Endothelial cell (in vitro differentiated cells): Measurements from ENCODE around the gene DZIP3. TPM values are rescaled to one million over a fixed set of nuclear protein-coding genes. Genes with fewer than 3 reads are reported as not detected.

Source experiments
- DNase-seq: peaks from one replicate; pipeline ENCODE4 v3.0.0; 2021; ENCODE audit warnings: low spot score
- H3K27ac Mint-ChIP-seq: one replicate; pipeline ENCODE4 v1.8.0; 2021; ENCODE audit warnings: mixed read lengths, inconsistent platforms; ENCODE audit not compliant: unreplicated experiment
- H3K27me3 Mint-ChIP-seq: one replicate; pipeline ENCODE4 v1.8.0; 2021; ENCODE audit warnings: mild to moderate bottlenecking, moderate library complexity, mixed read lengths, inconsistent platforms; ENCODE audit not compliant: unreplicated experiment
- H3K36me3 Mint-ChIP-seq: one replicate; pipeline ENCODE4 v1.8.0; 2021; ENCODE audit warnings: mild to moderate bottlenecking, low read depth, mixed read lengths, inconsistent platforms; ENCODE audit not compliant: unreplicated experiment
- H3K4me1 Mint-ChIP-seq: one replicate; pipeline ENCODE4 v1.8.0; 2021; ENCODE audit warnings: mild to moderate bottlenecking, mixed read lengths, inconsistent platforms; ENCODE audit not compliant: unreplicated experiment
- H3K4me3 Mint-ChIP-seq: one replicate; pipeline ENCODE4 v1.8.0; 2021; ENCODE audit warnings: mild to moderate bottlenecking, mixed read lengths, inconsistent platforms; ENCODE audit not compliant: unreplicated experiment
- H3K9me3 Mint-ChIP-seq: one replicate; pipeline ENCODE4 v1.8.0; 2021; ENCODE audit warnings: mixed read lengths, inconsistent platforms; ENCODE audit not compliant: unreplicated experiment
- long read RNA-seq: library from polyadenylated mRNA; unstranded; transcript quantifications from one replicate; pipeline ENCODE4 v2.0.0, GENCODE V29; 2020; ENCODE audit not compliant: unreplicated experiment
- total RNA-seq: library from RNA; stranded (reverse); fragmentation: NEBNext Ultra II Directional; extraction: Animal tissue kit (Norgen Biotek cat#: 25700); gene quantifications from one replicate; pipeline ENCODE4 v1.2.1, GENCODE V29; 2021; ENCODE audit not compliant: unreplicated experiment
- TF ChIP-seq, protein P1 (sequence below): fragments of 200-600 bp; sonication (generic); IDR thresholded peaks from one replicate; pipeline ENCODE4 v1.5.0; 2021; ENCODE audit warnings: antibody characterized with exemption; ENCODE audit not compliant: unreplicated experiment

The DZIP3 gene, protein sequence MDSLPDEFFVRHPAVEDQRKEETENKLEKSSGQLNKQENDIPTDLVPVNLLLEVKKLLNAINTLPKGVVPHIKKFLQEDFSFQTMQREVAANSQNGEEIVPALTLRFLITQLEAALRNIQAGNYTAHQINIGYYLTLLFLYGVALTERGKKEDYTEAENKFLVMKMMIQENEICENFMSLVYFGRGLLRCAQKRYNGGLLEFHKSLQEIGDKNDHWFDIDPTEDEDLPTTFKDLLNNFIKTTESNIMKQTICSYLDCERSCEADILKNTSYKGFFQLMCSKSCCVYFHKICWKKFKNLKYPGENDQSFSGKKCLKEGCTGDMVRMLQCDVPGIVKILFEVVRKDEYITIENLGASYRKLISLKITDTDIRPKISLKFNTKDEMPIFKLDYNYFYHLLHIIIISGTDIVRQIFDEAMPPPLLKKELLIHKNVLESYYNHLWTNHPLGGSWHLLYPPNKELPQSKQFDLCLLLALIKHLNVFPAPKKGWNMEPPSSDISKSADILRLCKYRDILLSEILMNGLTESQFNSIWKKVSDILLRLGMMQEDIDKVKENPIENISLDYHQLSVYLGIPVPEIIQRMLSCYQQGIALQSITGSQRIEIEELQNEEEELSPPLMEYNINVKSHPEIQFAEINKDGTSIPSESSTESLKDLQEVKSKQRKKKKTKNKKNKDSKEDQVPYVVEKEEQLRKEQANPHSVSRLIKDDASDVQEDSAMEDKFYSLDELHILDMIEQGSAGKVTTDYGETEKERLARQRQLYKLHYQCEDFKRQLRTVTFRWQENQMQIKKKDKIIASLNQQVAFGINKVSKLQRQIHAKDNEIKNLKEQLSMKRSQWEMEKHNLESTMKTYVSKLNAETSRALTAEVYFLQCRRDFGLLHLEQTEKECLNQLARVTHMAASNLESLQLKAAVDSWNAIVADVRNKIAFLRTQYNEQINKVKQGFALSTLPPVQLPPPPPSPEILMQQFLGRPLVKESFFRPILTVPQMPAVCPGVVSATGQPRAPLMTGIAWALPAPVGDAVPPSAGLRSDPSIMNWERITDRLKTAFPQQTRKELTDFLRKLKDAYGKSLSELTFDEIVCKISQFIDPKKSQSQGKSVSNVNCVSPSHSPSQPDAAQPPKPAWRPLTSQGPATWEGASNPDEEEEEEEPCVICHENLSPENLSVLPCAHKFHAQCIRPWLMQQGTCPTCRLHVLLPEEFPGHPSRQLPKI
- total RNA-seq = 16.0 TPM
- long read RNA-seq, partial matches to known transcripts = 4 of 7 reads
- long read RNA-seq, other reads (novel, unspliced or antisense) = 3 of 7 reads

DNA sequence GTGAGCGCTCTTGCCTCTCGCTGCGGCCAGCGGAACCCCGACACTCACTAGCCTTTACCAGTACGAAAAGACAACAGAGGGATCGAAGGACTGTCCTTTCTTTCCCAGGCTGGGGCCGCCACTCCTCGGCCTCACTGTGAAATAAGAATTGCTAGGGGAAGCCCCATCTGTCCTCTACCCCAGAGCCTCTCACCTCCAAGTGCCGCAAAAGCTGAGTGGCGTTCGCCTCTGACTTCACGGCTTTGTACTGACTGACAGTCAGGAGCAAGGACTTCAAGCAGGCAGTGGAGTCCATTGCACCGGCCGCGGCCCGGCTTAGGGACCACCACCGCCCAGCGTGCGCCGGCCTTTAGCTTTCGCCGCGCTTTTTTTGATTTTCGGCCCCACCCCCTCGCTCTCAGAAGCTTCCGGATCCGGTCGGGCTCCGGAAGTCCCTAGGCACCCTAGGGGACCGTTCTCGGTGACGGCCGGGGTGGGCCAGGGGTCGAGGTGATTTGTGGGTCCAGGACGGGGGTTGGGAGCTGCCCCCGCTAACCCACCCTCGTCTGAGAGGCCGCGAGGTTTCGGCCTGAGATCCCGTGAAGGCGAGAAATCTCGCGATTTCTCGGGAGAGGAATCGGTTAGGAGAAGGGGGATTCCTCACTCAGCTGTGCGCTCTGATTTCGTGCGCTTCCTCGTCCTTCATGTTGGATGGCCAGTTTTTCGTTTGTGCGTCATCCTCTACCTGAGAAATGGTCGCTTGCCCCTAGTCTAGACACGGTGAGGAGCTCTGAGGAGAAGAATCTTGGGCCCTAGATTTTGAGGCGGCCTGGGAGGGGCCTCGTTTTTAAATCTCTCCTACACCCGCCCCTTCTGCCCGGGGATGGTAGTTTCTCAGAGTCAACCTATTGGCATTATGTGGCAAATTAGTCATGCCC, at the start of gene DZIP3, which contains the start of gene CIP2A:
Gene DZIP3 (plus strand): TSS at position 642 of the 917 bp plus-strand sequence. CDS start 15,685 bp downstream, outside the sequence.
Gene CIP2A (minus strand): TSS at position 358 of the 917 bp plus-strand sequence. CDS start 63 bp downstream, at position 295.
- TF ChIP-seq, protein P1, sequence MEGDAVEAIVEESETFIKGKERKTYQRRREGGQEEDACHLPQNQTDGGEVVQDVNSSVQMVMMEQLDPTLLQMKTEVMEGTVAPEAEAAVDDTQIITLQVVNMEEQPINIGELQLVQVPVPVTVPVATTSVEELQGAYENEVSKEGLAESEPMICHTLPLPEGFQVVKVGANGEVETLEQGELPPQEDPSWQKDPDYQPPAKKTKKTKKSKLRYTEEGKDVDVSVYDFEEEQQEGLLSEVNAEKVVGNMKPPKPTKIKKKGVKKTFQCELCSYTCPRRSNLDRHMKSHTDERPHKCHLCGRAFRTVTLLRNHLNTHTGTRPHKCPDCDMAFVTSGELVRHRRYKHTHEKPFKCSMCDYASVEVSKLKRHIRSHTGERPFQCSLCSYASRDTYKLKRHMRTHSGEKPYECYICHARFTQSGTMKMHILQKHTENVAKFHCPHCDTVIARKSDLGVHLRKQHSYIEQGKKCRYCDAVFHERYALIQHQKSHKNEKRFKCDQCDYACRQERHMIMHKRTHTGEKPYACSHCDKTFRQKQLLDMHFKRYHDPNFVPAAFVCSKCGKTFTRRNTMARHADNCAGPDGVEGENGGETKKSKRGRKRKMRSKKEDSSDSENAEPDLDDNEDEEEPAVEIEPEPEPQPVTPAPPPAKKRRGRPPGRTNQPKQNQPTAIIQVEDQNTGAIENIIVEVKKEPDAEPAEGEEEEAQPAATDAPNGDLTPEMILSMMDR = no peak
- Mint-ChIP-seq H3K27ac (peak within 1 kb of the TSS; percentile 99), H3K4me3 (peak within 1 kb of the TSS; percentile 98), H3K36me3 (no peaks in the 10 kb centered on the region), H3K4me1 (peaks cover 23% of the 10 kb centered on the region), H3K9me3 (no peaks in the 10 kb centered on the region), H3K27me3 (peaks cover 2% of the 10 kb centered on the region)
- peak; percentile 92 for DNase-seq

DNA sequence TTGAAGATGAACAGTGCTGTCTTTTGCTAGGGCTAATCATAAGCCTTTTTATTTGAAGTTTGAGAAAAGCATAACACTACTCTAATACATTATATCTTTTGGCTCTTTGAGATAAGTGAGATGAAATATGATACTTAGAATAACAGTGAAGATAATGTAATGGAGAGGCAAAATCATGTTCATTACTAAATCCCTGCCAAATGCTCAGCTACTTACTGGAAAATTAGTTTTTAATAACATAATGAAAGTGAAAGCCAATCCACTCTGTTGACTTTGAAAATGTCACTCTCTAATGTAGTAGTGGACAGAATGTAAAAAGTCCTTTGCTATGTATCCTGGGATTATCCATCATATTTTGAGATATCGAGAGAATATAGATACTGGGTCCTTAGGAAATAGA, 43.3 kb upstream of the DZIP3 start:
- TF ChIP-seq, protein P1 = no peak
- Mint-ChIP-seq H3K4me1 (no peaks in the 10 kb centered on the region), H3K9me3 (no peaks in the 10 kb centered on the region), H3K36me3 (no peaks in the 10 kb centered on the region), H3K27ac (no peak overlapping the region), H3K4me3 (no peak overlapping the region), H3K27me3 (no peaks in the 10 kb centered on the region)
- DNase-seq = no peak

DNA sequence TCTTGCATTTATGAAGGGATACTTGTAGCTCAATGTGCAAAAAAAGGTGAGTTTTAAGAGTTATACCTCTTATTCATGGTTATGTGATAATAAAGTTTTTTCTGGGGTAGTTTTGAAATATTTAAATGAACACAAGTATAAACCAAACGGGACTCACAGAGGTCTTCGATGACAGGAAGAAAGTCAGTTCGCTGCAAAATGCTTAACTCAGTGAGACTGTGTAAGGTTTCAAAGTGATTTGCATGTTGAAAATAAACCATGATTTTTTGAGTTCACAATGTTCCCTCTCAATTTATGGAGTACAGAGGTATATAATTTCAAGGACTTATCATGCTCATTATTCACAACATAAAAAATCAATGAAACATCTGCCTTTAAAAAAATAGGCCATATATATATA, 42.8 kb upstream of the DZIP3 start:
- Mint-ChIP-seq H3K4me3 (no peak overlapping the region), H3K27ac (no peak overlapping the region)
- TF ChIP-seq, protein P1 = no peak

DNA sequence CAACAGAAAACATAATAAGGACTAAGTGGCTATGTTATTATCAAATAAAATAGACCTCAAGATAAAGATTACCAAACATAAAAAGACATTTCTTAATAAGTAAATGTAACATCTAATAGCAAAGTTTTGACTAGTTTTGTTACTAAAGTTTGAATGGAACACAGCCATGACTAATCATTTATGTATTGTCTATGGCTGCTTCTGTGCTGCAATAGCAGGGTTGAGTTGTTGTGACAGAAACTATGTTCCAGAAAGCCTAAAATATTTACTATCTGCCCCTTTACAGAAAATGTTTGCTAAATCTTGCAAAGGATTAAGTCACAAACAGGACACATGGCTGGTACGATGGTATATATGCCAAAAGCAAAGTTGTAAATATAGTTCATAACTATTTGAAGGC, 41.2 kb upstream of the DZIP3 start:
- TF ChIP-seq, protein P1 = no peak
- H3K27ac Mint-ChIP-seq = no peak overlapping the region
- H3K36me3 Mint-ChIP-seq = no peaks in the 10 kb centered on the region
- H3K4me3 Mint-ChIP-seq = no peak overlapping the region
- H3K27me3 Mint-ChIP-seq = no peaks in the 10 kb centered on the region
- peaks cover 3% of the 10 kb centered on the region for H3K4me1 Mint-ChIP-seq
- no peaks in the 10 kb centered on the region for H3K9me3 Mint-ChIP-seq
- DNase-seq = no peak

More for the DNA sequence above, 42.8 kb upstream of the DZIP3 start:
- H3K27me3 Mint-ChIP-seq = no peaks in the 10 kb centered on the region
- H3K36me3 Mint-ChIP-seq = no peaks in the 10 kb centered on the region
- DNase-seq = no peak
- H3K4me1 Mint-ChIP-seq = no peaks in the 10 kb centered on the region
- H3K9me3 Mint-ChIP-seq = no peaks in the 10 kb centered on the region
